GM12873 (cell line): ENCODE results near the gene SCLY.

Experiments used
- CTCF ChIP-seq: IDR thresholded peaks from 2 replicates; pipeline ENCODE4 v1.5.1; 2012; ENCODE audit warnings: low read depth, mild to moderate bottlenecking, moderate library complexity, low read length, control low read depth; ENCODE audit not compliant: insufficient read depth; ENCODE audit errors: missing control alignments

SCLY gene

GRCh38 chr2:238146884-238147544, 86.2 kb downstream of the SCLY start:
- no peak for TF ChIP-seq CTCF

GRCh38 chr2:238148981-238149380, 88.2 kb downstream of the SCLY start:
- no peak for TF ChIP-seq CTCF
